Measurements from ENCODE around the gene ADGRG4.

- TF ChIP-seq CTCF (conservative IDR thresholded peaks at IDR 0.05; ENCODE audit: low read length) = no peak
- TF ChIP-seq EZH2phosphoT487 (IDR thresholded peaks at IDR 0.05; ENCODE audit: borderline replicate concordance) = no peak
These were observed 9.6 kb downstream of the ADGRG4 start for GRCh38 chrX:136310411-136310810.

Measured in Loucy (cell line).